ENCODE data around the gene GPC5.

DNA sequence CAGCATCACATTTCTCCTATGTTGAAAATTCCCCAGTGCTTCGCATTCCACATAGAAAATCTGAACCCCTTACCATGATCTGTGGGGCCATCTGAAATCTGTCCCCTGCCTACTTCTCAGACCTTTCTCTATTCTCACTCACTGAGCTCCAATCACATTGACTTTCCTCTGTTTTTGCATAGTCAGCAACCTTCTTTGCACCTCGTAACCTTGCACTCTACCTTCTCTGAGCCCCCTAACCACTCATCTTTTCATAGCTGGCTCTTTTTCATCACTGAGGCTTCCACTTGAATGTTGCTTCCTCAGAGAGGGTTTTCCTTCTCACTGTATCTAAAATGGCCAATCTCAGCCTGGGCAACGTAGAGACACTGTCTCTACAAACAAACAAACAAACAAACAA is 286.3 kb downstream of the GPC5 start:
- TF ChIP-seq, protein P1, sequence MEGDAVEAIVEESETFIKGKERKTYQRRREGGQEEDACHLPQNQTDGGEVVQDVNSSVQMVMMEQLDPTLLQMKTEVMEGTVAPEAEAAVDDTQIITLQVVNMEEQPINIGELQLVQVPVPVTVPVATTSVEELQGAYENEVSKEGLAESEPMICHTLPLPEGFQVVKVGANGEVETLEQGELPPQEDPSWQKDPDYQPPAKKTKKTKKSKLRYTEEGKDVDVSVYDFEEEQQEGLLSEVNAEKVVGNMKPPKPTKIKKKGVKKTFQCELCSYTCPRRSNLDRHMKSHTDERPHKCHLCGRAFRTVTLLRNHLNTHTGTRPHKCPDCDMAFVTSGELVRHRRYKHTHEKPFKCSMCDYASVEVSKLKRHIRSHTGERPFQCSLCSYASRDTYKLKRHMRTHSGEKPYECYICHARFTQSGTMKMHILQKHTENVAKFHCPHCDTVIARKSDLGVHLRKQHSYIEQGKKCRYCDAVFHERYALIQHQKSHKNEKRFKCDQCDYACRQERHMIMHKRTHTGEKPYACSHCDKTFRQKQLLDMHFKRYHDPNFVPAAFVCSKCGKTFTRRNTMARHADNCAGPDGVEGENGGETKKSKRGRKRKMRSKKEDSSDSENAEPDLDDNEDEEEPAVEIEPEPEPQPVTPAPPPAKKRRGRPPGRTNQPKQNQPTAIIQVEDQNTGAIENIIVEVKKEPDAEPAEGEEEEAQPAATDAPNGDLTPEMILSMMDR (IDR thresholded peaks at IDR 0.05), result no peak
- TF ChIP-seq EP300 (IDR thresholded peaks at IDR 0.05) (no peak), POLR2A (IDR thresholded peaks at IDR 0.05) (no peak)
